Natural killer cell (primary cell): ENCODE data around the gene PPY. TPM values are rescaled to one million over a fixed set of nuclear protein-coding genes. Genes with fewer than 3 reads are reported as not detected.

Experiments
- ATAC-seq, 3 donors: fragments of 150-1000 bp in 2 of 3; fragments of 200-7000 bp in 1 of 3; cut with Tn5 transposase; 1 replicate in 1 of 3; 2 replicates in 2 of 3; pipeline ENCODE4 v1.10.0; 2021; ENCODE audit warnings: mild to moderate bottlenecking in 2 of 3, moderate library complexity in 2 of 3
- DNase-seq, 2 donors: peaks; one replicate each; pipeline versions ENCODE4 v3.0.0 to v3.0.0-alpha.2; 2013 to 2021; ENCODE audit warnings: mixed read lengths in 1 of 2
- H3K27ac ChIP-seq: one replicate; pipeline ENCODE4 v1.5.1; 2013; ENCODE audit warnings: mild to moderate bottlenecking, low read length
- H3K27me3 ChIP-seq: one replicate; pipeline ENCODE4 v1.6.1; 2013; ENCODE audit warnings: low read length; ENCODE audit not compliant: control insufficient read depth, insufficient read depth
- H3K36me3 ChIP-seq: one replicate; pipeline ENCODE4 v1.6.1; 2013; ENCODE audit warnings: low read length; ENCODE audit not compliant: control insufficient read depth, insufficient read depth
- H3K4me1 ChIP-seq: one replicate; pipeline ENCODE4 v1.6.1; 2013; ENCODE audit warnings: low read length; ENCODE audit not compliant: control insufficient read depth, insufficient read depth
- H3K4me3 ChIP-seq: one replicate; pipeline ENCODE4 v1.5.1; 2013; ENCODE audit warnings: low read length
- H3K9me3 ChIP-seq: one replicate; pipeline ENCODE4 v1.6.1; 2013; ENCODE audit warnings: low read length; ENCODE audit not compliant: control insufficient read depth, insufficient read depth
- H3K27ac Mint-ChIP-seq, 2 donors: one replicate each; pipeline ENCODE4 v1.8.0; 2022; ENCODE audit warnings: mild to moderate bottlenecking in 2 of 2, mixed read lengths in 2 of 2, moderate library complexity in 1 of 2
- H3K27me3 Mint-ChIP-seq, 2 donors: one replicate each; pipeline ENCODE4 v1.8.0; 2022; ENCODE audit warnings: low read depth in 2 of 2, mixed read lengths in 2 of 2
- H3K36me3 Mint-ChIP-seq: one replicate; pipeline ENCODE4 v1.8.0; 2022; ENCODE audit warnings: mixed read lengths
- H3K4me1 Mint-ChIP-seq, 2 donors: one replicate each; pipeline ENCODE4 v1.8.0; 2022; ENCODE audit warnings: mixed read lengths in 2 of 2
- H3K4me3 Mint-ChIP-seq: one replicate; pipeline ENCODE4 v1.8.0; 2022; ENCODE audit warnings: mild to moderate bottlenecking, moderate library complexity, mixed read lengths
- H3K9me3 Mint-ChIP-seq, 2 donors: one replicate each; pipeline ENCODE4 v1.8.0; 2022; ENCODE audit warnings: mixed read lengths in 2 of 2
- CTCF ChIP-seq: fragments of 200-600 bp; IDR thresholded peaks from one replicate; pipeline ENCODE4 v1.8.0; 2022; ENCODE audit warnings: antibody characterized with exemption
- WGBS: methylation state at CpG from one replicate; pipeline ENCODE4 v1.1.7; 2013; ENCODE audit warnings: missing lambda C conversion rate; ENCODE audit not compliant: insufficient coverage; 5-methylcytosine and 5-hydroxymethylcytosine counted together
- intact Hi-C: fragments of 100-400 bp; cut with micrococcal nuclease; formaldehyde crosslinking; loops from one replicate; pipeline ENCODE4 v1.14.2; 2022
- total RNA-seq, 4 donors: library from RNA; stranded (reverse); fragments of 120-200 nt in 1 of 4; gene quantifications; one replicate each; pipeline versions ENCODE4 v1.2.3 to v1.2.4, GENCODE V29; 2013 to 2022

Gene PPY
- total RNA-seq, 3 donors from 2014 or later (not counting 1 experiment from before 2014, with no cell fraction given) = not detected

DNA sequence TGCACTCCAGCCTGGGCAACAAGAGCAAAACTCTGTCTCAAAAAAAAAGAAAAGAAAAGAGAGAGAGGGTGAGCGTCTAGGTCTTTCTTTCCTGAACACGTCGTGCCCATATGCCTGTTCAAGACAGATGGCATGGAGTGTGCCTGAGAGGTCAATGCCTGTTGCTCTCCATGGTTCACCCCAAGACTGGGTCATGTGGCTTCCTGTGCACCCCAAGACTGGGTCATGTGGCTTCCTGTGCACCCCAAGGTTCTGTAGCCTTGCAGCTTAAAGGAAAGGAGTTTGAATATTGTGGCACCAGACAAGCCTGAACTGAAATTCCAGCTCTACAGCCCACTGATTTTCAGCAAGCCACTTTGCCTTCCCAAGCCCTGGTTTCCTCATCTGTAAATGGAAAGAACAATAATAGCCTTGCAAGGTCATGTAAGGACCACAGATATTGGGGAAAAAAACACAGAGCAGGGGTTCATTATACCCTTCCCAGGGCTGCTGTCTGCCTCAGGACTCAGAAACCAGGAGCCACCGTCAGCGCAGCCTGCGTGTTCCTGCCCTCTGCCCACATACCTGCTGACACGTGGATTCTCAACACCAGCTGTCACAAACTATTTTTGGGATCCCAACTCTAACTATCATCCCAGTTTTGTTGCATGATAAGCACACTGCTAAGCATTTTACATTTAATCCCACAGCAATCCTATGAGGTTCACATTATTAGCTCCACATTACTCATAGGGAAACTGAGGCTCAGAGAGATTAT lies 44.1 kb upstream of the PPY start:
- Histone ChIP-seq H3K27me3 (peaks cover 20% of the 10 kb centered on the region), H3K36me3 (no peaks in the 10 kb centered on the region), H3K4me1 (peaks cover 4% of the 10 kb centered on the region), H3K9me3 (no peaks in the 10 kb centered on the region), H3K4me3 (no peak overlapping the region), H3K27ac (no peak overlapping the region)
- ATAC-seq (no peak), DNase-seq (no peak)
- peaks cover 43 to 55% of the 10 kb centered on the region in 2 donors for H3K27me3 Mint-ChIP-seq
- no peaks in the 10 kb centered on the region for H3K9me3 Mint-ChIP-seq
- no peak overlapping the region for H3K4me3 Mint-ChIP-seq
- no peak for TF ChIP-seq CTCF
- 81% methylated on average over 7 of the region's 7 CpGs for WGBS
- intact Hi-C loops = no loop called here
- no peaks in the 10 kb centered on the region for H3K36me3 Mint-ChIP-seq
- no peak overlapping the region for H3K27ac Mint-ChIP-seq
- no peaks in the 10 kb centered on the region for H3K4me1 Mint-ChIP-seq

GRCh38 chr17:43984521-43984920 lies 42.2 kb upstream of the PPY start:
- Histone ChIP-seq H3K4me3 (no peak overlapping the region), H3K9me3 (no peaks in the 10 kb centered on the region), H3K36me3 (no peaks in the 10 kb centered on the region), H3K4me1 (peaks cover 4% of the 10 kb centered on the region), H3K27me3 (peaks cover 20% of the 10 kb centered on the region), H3K27ac (no peak overlapping the region)
- no peak for DNase-seq
- no peak for TF ChIP-seq CTCF
- H3K4me1 Mint-ChIP-seq = no peaks in the 10 kb centered on the region
- no peak overlapping the region for H3K27ac Mint-ChIP-seq
- peaks cover 46 to 55% of the 10 kb centered on the region in 2 donors for H3K27me3 Mint-ChIP-seq
- WGBS = 90% methylated on average over 8 of the region's 8 CpGs
- no peak overlapping the region for H3K4me3 Mint-ChIP-seq
- H3K36me3 Mint-ChIP-seq = no peaks in the 10 kb centered on the region
- intact Hi-C loops = no loop called here
- no peaks in the 10 kb centered on the region for H3K9me3 Mint-ChIP-seq
- no peak for ATAC-seq

GRCh38 chr17:43983515-43984411 lies 41.5 kb upstream of the PPY start:
- peak in 1 of 3 donors; percentile 54 for ATAC-seq

More at GRCh38 chr17:43983515-43984411, 41.5 kb upstream of the PPY start:
- Histone ChIP-seq H3K4me1 (peaks cover 4% of the 10 kb centered on the region), H3K4me3 (no peak overlapping the region), H3K27me3 (peaks cover 20% of the 10 kb centered on the region), H3K36me3 (no peaks in the 10 kb centered on the region), H3K27ac (no peak overlapping the region), H3K9me3 (no peaks in the 10 kb centered on the region)
- TF ChIP-seq CTCF = no peak
- Mint-ChIP-seq H3K9me3 (no peaks in the 10 kb centered on the region), H3K4me3 (peak overlapping the region; percentile 37), H3K27me3 (peaks cover 46 to 57% of the 10 kb centered on the region in 2 donors), H3K36me3 (no peaks in the 10 kb centered on the region), H3K27ac (no peak overlapping the region), H3K4me1 (no peaks in the 10 kb centered on the region)
- WGBS = 4% methylated on average over 78 of the region's 78 CpGs
- intact Hi-C loops = no loop called here
- DNase-seq = peak in 1 of 2 donors; percentile 19
